ENCODE data around the gene LRRC74B.
"Not testable (repeated sequence)": the region's sequence is repeated elsewhere in the genome, so short reads cannot be mapped to it uniquely, and the experiment has no call there.

- not testable (repeated sequence) for TF ChIP-seq PKNOX1 (IDR thresholded peaks at IDR 0.05); SP1 (IDR thresholded peaks at IDR 0.05); FOXM1 (IDR thresholded peaks at IDR 0.05; ENCODE audit: borderline replicate concordance); L3MBTL2 (conservative IDR thresholded peaks at IDR 0.05); HDGF (IDR thresholded peaks at IDR 0.05; ENCODE audit: borderline replicate concordance); LEF1 (IDR thresholded peaks at IDR 0.05; ENCODE audit: borderline replicate concordance); FOXK2 (IDR thresholded peaks at IDR 0.05)
These were observed 51.1 kb downstream of the LRRC74B start for GRCh38 chr22:21096878-21097277.

Data from HEK293T (cell line).